ENCODE results near the gene HARS2.
"Not testable (repeated sequence)": the region's sequence is repeated elsewhere in the genome, so short reads cannot be mapped to it uniquely, and the experiment has no call there.

HARS2 gene, protein sequence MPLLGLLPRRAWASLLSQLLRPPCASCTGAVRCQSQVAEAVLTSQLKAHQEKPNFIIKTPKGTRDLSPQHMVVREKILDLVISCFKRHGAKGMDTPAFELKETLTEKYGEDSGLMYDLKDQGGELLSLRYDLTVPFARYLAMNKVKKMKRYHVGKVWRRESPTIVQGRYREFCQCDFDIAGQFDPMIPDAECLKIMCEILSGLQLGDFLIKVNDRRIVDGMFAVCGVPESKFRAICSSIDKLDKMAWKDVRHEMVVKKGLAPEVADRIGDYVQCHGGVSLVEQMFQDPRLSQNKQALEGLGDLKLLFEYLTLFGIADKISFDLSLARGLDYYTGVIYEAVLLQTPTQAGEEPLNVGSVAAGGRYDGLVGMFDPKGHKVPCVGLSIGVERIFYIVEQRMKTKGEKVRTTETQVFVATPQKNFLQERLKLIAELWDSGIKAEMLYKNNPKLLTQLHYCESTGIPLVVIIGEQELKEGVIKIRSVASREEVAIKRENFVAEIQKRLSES

DNA sequence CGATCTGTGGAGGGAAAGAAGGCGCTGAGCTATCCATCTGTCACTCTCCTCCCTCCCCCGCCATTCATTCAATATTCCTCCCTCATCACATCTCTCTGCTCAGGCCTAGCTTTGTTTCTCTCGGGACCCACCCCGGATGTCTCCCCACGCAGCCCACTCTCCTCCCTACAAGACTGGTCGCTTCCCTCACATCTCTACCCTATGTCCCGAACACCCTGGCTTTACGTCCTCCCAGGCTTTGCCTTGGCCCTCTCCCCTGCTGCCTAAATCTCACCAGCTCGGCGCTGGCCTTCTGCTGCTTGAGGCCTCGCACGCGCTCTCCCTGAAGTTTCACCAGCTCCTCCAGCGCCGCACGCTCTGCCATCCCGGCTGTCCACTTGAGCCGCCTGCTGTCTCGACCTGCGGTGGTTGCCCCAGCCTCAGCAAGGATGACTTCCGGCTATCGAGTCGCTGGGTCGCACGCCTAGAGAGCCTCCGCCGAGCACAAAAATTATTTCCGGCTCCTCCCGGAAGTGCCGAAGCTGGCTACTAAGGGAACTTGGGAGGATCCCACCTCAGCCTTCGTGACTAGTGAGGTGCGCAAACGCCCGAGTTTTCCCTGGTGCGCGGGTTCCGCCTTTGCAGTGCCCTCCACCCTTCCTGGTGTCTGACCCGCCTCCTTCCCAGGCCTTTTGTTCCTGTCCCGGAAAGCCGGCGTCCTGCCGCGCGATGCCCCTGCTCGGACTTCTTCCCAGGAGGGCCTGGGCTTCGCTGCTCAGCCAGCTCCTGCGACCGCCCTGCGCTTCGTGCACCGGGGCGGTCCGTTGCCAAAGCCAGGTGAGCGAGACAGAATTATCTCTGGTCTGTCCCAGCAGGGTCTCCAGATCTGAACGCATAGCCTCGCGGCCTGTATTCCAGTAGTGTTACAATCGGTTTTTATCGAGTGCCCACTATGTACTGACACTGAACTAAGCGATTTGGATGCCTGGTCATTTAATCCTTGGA is at the start of gene HARS2, which contains the start of gene HARS1:
HARS2 (plus strand) TSS at position 515 of the 984 bp plus-strand sequence; CDS start at position 709, 194 bp downstream.
HARS1 (minus strand) TSS at position 430 of the 984 bp plus-strand sequence; CDS start at position 364, 66 bp downstream.
- peak; percentile 79 for DNase-seq (ENCODE audit: low read depth)

DNA sequence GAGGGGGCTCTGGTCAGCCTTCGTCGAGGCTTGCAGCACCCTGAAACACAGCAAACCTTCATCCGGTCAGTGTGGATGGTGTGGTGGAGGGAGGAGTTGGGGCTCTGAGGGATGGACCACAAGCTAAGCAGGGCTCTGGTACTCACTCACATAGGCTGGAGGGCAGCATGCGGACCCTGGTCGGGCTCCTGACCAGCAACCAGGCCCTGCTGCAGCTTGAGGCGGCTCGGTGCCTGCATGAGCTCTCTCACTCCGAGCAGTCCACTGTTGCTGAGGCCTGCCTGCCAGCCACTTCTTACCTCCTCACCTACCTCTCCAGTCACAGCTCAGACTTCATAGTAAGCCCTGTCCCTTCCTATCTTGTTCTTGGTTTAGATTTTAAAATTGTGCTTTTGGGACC is 49.5 kb upstream of the HARS2 start:
- DNase-seq (ENCODE audit: low read depth): no peak

- DNase-seq (ENCODE audit: low read depth): no peak
Measured at GRCh38 chr5:140642718-140643117, 48.5 kb upstream of the HARS2 start.

- no peak for DNase-seq (ENCODE audit: low read depth)
Measured at GRCh38 chr5:140647042-140647419, 44.2 kb upstream of the HARS2 start.

DNA sequence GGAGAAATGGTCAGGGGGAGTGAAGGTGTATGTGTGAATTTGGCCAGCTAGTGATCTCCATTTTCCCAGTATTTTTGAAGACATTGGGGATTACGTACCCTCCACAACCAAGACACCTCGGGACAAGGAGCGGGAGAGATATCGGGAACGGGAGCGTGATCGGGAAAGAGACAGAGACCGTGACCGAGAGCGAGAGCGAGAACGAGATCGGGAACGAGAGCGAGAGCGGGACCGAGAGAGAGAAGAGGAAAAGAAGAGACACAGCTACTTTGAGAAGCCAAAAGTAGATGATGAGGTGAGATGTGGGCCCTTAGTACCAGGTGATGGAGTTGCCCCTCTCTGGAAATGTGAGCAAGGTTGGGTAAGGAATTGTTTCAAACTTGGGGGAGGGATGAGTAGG is 32.4 kb upstream of the HARS2 start:
- DNase-seq (ENCODE audit: low read depth): no peak

DNA sequence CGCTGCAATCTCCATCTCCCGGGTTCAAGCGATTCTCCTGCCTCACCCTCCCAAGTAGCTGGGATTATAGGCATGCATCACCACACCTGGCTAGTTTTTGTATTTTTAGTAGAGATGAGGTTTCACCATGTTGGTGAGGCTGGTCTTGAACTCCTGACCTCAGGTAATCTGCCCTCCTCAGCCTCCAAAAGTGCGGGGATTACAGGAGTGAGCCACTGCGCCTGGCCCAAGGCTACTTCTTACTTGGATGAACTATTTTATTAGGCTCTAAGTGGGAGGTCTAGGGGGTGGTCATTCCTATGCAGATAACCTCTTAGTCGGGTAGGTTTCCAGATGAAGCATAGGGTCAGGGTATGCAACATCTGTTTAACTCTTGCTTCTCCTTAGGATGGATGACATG is 30.9 kb upstream of the HARS2 start:
- DNase-seq (ENCODE audit: low read depth): not testable (repeated sequence)

DNA sequence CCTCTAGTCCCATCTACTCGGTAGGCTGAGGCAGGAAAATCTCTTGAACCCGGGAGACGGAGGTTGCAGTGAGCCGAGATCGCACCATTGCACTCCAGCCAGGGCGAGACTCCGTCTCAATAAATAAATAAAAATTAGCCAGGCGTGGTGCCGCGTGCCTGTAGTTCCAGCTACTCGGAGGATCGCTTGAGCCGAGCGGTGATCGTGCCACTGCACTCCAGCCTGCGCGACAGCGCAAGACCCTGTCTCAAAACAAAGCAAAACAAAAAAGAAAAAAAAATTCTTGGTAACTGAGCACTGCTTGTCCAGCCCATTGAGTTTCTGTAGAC is 27.3 kb upstream of the HARS2 start:
- no peak for DNase-seq (ENCODE audit: low read depth)

DNA sequence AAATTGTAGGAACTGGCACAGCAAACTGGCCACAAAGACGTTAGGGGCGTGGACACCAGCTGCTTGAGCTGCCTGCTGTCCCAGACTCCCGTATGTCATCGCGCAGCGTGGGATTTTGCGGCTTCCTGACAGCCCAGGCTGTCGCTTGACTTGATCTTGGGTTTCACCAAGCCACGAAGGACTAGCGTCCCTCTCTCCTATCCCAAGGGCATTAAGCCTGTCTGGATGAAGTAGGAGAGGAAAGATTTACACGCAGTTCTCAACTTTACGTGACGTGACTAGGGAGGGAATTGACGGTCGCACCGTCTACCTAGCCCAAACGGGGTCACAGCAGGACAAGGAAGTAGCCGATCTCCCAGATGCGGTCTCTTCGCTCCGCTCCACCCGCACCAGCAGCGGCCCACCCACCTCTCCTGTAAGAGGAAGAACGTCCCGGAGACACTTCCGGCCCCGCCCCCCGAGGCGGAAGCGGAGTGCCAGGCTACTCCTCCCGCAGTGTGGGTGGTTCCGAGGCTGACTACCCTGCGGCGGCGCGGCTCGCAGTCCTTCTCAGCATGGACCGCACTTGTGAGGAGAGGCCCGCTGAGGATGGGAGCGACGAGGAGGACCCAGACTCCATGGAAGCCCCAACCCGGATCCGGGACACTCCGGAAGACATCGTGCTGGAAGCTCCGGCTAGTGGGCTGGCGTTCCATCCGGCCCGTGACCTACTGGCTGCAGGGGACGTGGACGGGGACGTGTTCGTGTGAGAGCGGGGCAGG is 26.7 kb upstream of the HARS2 start, which contains the start of gene WDR55:
WDR55 (plus strand) TSS at position 546 of the 761 bp plus-strand sequence; CDS start at position 555, 9 bp downstream.
- peak; percentile 97 for DNase-seq (ENCODE audit: low read depth)

DNA sequence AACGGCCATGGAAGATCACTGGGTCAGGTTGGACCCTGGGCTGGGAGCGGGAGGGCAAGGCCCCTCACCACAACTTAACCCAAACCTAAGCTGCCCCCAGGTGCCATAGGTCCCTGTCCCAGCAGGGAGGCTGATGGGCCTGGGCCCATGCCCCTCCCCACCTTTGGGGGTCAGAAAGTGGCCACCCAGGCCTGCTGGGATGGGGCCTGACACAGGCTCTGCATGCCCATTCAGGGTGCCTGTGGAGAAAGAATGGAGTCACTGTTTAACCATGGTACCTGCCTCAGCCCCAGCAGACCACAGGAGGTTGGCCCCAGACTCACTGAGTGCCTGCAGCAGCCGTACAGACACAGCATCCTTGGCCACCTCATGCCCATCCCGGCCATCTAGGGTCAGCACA is 20.2 kb upstream of the HARS2 start:
- DNase-seq (ENCODE audit: low read depth): not testable (repeated sequence)

DNA sequence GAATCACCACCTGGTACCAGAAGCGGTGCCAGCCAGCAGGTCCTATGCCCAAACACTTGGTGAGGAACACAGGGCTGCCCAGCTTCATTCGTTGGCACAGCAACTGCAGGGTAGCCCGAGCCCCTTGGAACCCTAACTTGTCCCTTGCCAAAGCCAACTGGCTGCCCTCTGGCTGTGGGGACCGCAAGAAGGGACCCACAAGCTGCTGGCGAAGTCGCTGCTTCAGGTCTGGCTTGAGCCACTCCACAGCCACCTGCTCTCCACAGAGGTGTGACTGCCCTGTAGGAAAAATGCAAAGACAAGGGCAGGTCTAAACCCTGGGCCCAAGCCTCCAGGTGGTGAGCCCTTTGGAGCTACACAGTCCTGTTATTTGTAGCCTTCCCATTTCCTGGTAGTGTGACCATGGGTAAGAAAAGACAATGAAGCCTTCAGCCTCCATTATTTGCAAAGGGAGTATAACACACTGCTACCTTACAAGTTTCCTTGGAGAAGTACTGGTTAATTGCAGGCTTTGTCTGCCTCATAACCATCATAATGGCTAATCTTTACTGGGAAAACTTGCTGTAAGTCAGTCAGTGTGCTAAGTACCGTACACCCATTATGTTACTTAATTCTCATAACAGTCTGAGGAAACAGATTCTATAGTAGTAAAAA is 19.7 kb upstream of the HARS2 start:
- DNase-seq (ENCODE audit: low read depth): no peak

- DNase-seq (ENCODE audit: low read depth): no peak
Measured at GRCh38 chr5:140672455-140673186, 18.6 kb upstream of the HARS2 start.

GRCh38 chr5:140673187-140673976 is 17.9 kb upstream of the HARS2 start, which contains the start of gene DND1:
DND1 (minus strand) TSS chr5:140673576; CDS start chr5:140673542, 34 bp downstream.
- no peak for DNase-seq (ENCODE audit: low read depth)

- no peak for DNase-seq (ENCODE audit: low read depth)
Measured at GRCh38 chr5:140674211-140674610, 17.0 kb upstream of the HARS2 start.

GRCh38 chr5:140674629-140675028 is 16.6 kb upstream of the HARS2 start:
- no peak for DNase-seq (ENCODE audit: low read depth)

DNA sequence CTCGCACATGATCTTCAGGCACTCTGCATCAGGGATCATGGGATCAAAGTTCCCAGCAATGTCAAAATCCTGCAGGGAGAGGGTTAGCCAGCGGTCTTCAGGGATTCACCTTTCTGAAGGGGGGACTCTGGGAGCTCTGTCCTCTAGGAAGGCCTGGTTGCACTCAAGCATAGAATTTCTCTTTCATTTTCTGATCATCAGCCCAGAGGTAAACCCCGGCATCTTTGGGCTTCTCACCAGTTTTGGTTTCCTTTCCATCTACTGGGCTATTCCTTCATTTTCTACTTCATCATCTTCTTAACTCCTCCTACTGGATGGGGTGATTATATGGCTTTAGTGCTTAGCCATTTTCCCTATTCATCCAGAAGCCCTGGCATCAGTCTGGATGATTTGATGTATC is 13.3 kb upstream of the HARS2 start:
- no peak for DNase-seq (ENCODE audit: low read depth)

- DNase-seq (ENCODE audit: low read depth): no peak
Measured at GRCh38 chr5:140678993-140679392, 12.3 kb upstream of the HARS2 start.

DNA sequence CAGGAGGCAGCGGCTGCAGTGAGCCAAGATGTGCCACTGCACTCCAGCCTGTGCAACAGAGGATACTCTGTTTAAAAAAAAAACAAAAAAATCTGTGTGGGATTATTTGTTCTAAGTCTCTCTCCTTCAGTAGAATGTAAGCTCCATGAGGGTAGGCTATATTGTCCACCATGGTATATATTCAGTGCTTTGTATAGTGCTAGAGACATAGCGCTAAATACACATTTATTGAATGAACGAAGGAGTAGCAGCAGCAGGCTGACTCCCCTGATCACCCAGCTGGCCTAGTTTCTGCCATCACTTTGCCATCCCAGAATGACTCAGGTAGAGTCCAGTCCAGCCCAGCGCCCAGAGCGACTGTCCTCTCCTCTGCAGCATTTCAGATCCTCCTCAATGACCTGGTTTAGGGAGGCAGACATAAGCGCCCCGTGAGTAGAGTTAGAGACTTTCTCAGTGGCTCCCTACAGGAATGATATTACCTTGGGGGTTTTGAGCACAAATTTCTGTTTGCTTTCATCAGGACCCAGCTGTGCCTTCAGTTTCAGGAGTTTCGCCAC is 801 bp upstream of the HARS2 start:
- DNase-seq (ENCODE audit: low read depth): no peak

DNA sequence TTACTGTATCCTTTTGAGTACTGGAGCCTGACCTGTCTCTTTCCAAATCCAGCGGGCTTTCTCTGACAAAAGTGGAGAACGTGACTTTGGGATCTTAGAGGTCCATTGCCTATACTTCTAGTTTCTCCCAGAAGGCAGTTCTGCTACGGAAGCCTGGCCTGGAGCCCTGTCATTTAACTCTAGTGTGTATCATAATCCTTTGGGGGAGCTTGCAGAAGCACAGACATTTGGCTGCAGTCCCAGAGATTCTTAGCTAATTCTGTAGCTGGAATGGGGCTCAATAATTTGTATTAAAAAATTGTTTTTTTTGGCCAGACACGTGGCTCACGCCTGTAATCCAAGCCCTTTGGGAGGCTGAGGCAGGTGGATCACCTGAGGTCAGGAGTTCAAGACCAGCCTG is 3.0 kb downstream of the HARS2 start:
- DNase-seq (ENCODE audit: low read depth): no peak

- no peak for DNase-seq (ENCODE audit: low read depth)
Measured at GRCh38 chr5:140696891-140697492, 5.7 kb downstream of the HARS2 start.
